NCI-H2196 treated with DMSO at 0.1 percent for 48 hours (cell line): Measurements from ENCODE around the gene ANAPC16.
"Not testable (repeated sequence)": the region's sequence is repeated elsewhere in the genome, so short reads cannot be mapped to it uniquely, and the experiment has no call there.

ENCODE experiments used
- DNase-seq: peaks from one replicate; lab custom pipeline; 2025; ENCODE audit not compliant: unreplicated experiment; lab: John Stamatoyannopoulos, UW

ANAPC16 gene

DNA sequence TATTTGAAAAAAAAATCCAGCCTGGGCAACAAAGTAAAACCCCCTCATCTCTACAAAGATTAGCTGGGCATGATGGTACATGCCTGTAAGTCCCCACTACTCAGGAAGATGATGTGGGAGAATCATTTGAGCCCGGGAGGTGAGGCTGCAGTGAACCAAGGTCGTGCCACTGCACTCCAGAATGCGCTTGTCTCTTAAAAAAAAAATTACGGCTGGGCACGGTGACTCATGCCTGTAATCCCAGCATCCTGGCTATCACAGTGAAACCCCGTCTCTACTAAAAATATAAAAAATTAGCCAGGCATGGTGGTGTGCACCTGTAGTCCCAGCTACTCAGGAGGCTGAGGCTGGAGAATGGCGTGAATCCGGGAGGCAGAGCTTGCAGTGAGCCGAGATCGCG, 4.4 kb upstream of the ANAPC16 start:
- not testable (repeated sequence) for DNase-seq

DNA sequence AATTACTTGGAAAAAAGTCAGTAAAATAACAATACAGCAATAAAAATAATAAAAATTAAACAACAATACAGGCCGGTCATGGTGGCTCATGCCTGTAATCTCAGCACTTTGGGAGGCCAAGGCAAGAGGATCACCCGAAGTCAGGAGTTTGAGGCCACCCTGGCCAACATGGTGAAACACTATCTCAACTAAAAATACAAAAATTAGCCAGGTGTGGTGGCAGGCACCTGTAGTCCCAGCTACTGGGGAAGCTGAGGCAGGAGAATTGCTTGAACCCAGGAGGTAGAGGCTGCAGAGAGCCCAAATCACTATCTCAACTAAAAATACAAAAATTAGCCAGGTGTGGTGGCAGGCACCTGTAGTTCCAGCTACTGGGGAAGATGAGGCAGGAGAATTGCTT, 4.0 kb upstream of the ANAPC16 start:
- not testable (repeated sequence) for DNase-seq

DNA sequence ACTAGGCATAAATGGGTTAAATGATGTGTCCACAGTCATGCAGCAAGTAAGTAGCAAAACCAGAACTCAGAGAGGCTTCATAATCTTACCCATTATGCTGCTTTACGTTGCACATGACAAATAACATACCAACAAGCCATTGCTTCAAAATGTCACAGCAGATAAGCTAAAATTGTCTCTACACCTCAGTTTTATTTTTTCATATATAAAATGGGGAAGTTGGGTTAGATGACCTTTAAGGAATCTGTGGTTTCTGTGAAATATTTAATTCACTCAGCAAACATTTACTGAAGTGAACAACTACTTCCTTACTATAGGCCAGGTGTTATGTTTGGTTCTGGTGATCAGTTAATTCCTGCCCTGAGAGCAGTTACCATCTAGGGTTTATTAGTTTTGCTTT, 2.5 kb downstream of the ANAPC16 start:
- no peak for DNase-seq

DNA sequence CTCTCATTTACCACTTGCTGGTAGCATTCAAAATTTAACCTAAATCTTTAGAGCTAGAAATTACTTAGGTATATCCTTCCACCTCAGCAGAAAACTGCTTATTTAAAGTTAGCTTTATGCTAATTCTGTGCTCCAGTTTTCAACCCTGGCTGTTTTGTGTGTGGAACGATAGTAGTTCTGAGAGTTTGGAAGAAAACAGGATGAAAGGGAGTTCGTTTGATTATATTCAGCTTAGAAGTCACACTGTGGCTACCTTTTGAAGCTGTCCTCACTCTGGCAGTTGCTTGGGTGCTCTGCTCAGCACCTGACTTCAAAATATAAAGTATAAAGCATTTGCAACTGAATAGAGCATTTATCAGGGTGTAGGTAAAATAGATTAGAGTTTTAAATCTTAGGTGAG, 2.9 kb downstream of the ANAPC16 start:
- DNase-seq, result no peak

DNA sequence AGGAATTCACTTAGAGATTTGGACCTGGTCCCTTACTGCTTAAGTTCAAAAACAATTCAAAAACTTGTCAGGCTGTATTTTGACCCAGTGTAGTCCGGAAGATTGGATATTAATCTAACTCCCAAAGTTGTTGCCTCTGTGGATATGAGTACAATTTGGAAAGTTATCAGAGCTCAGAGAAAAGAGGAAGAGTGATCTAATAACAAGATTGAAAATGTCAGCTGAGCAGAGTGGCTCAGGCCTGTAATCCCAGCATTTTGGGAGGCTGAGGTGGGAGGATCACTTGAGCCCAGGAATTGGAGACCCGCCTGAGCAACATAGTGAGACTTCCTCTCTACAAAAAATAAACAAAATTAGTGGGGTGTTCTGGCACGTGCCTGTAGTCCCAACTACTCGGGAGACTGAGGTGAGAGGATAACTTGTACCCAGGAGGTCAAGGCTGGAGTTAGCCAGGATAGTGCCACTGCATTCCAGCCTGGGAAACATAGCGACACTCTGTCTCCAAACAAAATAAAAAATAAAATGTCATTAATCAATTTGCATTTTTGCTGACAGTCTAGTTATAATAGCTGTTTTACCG, 3.5 kb downstream of the ANAPC16 start:
- DNase-seq, result no peak

DNA sequence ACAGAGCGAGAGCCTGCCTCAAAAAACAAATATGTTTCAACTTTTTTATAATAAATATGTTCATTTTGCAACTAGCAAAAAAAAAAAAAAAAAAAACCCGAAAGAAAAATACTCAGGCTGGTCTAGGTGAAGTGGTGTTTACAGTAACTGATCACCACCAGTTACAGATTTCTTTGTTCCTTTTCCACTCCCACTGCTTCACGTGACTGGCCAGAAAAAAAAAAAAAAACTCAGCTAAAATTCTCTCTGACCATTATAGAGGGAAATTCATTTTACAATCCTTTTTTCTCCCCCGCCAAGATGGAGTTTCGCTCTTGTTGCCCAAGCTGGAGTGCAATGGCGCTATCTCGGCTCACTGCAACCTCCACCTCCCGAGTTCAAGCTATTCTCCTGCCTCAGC, 4.8 kb downstream of the ANAPC16 start:
- DNase-seq, result no peak

DNA sequence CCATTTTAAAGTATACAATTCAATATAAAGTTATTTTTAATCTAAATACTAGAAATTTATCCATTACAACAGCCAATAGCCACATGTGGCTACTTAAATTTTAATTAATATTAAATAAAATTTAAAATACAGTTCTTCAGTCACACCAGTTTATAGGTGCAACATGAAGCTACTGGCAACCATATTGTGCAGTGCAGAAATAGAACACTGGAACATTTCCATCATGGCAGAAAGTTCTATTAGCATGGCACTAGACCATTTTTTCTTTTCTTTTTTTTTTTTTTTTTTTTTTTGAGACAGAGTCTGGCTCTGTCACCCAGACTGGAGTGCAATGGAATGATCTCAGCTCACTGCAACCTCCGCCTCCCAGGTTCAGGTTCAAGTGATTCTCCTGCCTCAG, 5.5 kb downstream of the ANAPC16 start:
- DNase-seq, result no peak

DNA sequence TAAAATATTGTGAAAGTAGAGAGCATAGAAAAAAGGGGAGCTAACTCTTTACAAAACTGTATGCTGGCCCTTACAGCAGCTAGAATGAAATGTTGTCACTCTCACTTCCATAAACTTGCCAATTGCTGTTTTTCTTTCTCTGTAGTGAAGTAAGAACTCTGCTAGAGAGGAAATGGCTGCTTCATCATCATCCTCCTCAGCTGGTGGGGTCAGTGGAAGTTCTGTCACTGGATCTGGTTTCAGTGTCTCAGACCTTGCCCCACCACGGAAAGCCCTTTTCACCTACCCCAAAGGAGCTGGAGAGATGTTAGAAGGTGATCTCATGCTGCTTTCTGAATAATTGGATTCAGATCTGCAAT, 7.9 kb downstream of the ANAPC16 start:
- DNase-seq, result no peak

DNA sequence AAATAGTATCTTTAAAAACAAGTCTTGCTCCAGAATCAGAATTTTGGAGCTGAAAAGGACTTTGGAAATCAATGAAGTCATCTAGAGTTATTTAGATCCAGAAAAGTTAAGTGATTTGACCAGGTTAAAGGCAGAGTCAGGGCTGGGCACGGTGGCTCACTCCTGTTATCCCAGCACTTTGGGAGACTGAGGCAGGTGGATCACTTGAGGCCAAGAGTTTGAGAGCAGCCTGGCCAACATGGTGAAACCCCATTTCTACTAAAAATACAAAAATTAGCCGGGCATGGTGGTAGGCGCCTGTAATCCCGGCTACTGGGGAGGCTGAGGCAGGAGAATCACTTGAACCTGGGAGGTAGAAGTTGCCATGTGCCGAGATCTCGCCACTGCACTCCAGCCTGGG, 8.4 kb downstream of the ANAPC16 start:
- DNase-seq, result not testable (repeated sequence)

DNA sequence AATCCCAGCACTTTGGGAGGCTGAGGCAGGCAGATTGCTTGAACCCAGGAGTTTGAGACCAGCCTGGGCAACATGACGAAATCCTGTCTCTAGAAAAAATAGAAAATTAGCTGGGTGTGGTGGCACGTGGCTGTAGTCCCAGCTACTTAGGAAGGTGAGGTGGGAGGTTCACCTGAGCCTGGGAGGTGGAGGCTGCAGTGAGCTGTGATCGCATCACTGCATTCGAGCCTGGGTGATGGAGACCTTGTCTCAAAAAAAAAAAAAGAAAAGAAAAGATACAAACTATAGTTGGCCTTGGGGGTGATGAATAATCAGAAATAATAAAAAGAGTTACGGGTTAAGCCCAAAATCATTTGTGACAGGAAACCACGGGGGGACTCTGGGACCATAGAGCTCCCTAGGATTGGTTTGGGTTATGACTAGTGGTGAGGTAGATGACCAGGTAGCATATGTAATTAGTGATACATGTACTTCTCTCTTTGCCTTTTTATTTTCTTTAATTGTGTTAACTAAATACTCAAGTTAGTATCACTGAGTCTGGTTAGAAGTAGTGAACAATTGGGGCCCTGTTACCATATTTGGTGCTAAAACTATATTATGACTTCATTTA, 10.7 kb downstream of the ANAPC16 start:
- DNase-seq, result no peak

DNA sequence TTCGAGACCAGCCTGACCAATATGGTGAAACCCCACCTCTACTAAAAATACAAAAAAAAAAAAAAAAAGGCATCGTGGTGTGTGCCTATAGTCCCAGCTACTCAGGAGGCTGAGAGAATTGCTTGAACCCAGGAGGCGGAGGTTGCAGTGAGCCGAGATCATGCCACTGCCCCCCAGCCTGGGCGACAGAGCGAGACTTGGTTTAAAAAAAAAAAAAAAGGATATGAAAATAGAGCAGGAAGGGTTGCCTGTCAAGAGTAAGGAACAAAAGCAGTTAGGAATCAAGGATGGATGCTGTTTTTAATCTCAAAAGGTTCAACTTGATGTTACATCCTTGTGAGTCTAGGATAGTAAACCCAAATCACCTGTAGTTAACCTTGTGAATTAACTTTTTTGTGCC, 12.0 kb downstream of the ANAPC16 start:
- no peak for DNase-seq

DNA sequence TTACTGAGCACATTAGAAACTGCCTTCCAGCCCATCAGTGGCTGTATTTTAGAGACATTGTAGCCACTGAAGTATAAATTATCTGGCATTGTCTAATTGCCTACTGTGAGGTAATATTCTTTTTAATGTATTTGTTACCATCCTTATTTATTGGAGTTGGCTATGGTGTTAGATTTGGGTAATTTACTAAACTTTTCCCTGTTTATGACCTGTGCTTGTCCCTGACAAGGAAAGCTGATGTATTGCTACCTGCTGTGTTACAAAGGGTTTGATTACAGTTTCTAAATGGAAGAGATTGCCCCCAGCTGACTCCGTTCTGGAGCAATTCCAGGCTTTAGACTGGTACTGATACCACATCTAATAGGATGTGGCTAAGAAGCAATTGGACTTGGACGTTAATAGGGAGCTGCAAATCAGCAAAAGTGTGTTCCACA, 12.5 kb downstream of the ANAPC16 start:
- DNase-seq, result peak; percentile 18

DNA sequence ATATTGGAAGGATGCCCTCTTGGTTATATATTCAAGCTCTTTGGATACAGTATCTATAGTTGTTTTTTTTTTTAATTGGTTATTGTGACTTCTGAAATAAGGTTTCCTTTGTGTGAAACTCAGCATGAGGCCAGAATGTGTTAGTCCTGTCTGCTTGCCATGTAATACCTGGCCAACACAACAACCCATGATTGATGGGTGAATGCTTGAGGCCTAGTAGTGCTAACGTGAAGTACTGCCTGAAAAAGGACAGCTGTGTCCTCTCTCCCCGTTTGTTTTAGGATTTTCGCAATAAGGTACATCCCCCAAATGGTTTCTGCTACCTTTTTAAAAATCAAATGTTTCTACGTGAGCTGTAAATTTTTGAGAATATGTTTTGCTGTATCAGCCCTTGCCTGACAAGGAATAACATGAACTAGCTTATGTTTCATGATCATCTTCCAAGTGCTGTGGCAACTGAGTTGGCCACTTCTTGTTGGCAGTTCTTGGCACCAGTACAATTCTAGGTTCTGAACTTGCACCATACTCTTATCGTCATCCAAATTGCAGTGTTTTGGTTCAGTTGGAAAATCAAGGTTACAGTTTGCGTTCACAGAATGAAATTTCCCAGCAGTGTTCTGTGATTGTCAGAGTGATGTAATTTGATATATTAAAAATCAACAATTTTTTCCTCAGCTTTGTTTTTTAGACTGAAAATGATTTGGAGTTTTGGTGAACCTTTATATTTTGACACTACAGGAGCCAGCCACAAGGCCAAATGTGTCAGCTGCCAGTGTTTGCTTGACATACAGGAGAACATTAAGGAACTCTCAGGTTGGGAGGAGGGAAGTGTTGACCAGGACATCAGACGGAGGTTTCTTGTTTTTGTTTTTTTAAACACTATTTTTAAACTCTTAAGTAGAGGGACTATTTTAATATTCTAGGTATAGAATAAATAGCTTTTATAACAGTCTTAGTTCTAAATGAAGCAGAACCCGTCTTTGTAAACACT, 13.7 kb downstream of the ANAPC16 start:
- DNase-seq, result no peak

DNA sequence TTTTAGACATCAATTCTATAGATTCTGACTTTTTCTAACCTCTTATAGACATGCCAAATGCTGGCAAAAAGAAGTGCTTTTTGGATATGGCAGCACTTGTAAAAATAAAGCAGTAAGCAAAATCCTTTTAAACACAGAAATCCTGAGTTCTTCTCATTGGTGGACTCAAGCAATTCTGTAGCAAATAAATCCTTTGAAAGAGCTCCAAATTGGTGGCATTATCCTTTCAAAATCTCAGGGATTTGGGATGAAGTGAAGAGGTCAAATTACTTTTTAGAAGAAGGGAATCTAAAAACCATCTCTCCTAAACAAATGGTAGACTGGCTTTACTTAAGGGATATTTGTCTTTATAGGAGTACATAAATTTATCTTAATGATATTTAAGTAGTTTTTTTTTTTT, 17.8 kb downstream of the ANAPC16 start:
- DNase-seq, result no peak

DNA sequence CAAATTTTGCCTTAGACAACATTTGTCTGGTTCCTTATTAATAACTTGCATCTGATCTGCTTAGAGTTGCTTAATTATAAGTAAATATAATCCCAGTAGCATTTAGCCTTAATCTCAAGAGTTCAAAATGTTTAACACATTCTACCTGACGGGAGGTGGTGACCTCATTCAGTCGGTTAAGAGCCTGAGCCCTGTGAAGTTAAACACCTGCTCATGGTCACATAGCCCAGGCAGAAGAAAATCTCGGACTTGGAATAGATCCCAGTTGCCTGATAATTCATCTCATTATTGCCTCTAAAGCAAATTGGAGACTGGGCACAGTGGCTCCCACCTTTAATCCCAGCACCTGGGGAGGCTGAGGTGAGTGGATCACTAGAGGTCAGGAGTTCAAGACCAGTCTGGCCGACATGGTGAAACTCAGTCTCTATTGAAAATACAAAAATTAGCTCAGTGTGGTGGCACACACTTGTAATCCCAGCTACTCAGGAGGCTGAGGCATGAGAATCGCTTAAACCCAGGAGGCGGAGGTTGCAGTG, 18.8 kb downstream of the ANAPC16 start:
- peak; percentile 14 for DNase-seq

DNA sequence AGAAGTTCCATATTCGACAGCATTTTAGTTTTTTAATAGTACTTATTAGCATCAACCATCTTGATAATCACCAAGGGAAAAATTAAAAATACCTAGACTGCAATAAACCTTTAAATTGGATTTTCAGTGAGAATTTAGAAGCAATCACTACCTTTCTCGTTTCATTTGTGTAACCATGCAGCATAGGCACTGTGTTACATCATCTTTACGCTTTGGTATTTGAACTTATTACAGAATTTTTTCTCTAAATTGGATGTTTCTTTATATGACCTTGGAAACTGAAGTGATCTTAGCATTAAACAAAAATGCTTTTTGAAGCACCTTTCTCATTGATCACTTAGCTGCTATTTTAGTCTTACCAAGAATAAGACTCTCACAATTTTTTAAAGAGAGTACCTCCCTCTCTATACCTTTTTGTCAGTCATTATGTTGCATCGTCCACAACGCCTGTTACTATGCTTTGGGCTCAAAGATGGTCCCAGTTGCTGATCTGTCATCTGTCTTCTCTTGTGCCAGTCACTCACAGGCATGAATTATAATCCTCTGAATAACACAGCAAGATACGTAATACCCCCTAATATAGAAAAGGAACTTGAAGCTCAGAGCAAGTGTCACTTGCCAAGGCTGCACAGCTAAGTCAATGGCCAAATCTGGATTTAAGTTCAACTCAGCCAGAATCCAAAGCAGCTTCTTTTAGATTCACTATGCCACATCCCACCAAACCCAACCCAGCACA, 19.9 kb downstream of the ANAPC16 start:
- DNase-seq, result no peak

DNA sequence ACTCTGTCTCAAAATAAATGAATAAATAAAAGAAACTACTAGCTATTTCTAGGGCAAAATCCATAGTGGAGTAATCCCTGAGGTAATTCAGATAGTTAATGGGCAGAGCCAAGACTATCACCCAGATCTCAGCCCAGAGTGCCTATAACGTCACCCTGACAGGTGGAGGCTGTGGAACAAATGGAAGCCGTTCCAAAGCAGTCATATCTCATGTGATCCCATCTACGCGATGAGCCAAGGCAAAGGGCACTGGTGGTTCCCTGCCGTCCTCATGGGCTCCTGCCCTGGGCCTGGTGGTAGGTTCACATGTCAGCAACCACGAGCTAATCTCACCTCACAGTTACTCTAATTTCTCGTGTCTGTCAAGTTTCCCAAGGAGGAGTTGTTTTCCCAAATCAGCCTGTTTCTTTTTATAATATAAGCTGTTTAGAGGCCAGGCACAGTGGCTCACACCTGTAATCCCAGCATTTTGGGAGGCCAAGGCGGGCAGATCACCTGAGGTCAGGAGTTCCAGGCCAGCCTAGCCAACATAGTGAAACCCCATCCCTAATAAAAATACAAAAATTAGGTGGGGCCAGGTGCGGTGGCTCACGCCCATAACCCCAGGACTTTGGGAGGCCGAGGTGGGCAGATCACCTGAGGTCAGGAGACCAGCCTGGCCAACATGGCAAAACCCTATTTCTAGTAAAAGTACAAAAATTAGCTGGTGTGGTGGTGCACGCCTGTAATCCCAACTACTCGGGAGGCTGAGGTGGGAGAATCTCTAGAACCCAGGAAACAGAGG, 22.8 kb downstream of the ANAPC16 start:
- DNase-seq, result no peak

DNA sequence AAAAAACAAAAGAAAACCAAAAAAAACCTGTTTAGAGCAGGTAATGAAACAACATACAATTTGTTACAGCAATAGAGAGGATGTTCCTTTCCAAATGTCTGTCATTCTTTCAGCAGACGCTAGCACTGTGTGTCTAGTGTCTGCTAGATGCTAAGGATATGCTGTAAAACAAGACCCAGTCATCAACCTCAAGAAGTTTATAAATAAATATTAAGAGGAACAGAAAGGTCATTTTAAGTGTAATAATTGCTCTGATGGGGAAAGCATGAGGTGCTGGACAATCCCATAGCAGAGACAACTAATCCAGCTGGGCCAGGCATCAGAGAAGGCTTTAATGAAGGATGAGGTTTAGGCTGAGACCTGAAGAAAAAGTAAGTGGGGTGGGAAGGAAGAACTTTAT, 23.6 kb downstream of the ANAPC16 start:
- DNase-seq, result no peak

DNA sequence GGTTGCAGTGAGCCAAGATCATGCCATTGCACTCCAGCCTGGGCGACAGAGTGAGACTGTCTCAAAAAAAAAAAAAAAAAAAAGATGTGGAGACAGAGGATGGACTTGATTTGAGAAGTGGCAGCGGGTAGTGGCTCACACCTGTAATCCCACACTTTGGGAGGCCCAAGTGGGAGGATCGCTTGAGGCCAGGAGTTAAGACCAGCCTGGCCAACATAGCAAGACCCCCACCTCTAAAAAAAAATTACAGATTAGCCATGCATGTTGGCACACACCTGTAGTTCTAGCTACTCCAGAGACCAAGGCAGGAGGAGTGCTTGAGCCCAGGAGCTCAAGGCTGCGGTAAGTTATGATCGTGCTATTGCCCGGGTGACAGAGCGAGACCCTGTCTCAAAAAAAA, 24.6 kb downstream of the ANAPC16 start:
- DNase-seq, result no peak

DNA sequence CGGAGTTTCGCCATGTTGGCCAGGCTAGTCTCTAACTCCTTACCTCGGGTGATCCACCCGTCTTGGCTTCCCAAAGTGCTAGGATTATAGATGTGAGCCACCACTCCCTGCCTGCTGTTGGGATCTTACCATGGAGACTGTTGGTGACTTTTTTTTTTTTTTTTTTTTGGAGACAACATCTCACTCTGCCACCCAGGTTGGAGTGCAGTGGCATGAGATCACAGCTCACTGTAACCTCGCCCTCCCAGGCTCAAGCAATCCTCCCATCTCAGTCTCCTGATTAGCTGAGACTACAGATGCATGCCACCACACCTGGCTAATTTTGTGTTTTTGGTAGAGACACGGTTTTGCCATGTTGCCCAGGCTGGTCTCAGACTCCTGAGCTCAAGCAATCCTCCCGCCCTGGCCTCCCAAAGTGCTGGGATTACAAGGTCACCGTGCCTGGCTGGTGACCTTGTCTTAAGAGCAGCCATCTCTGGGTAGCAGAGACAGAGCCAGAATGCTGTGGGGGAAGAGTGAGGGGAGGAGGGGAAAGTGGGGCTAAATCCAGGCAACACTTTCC, 26.0 kb downstream of the ANAPC16 start:
- no peak for DNase-seq
